GM12892 (cell line): Measurements from ENCODE around the gene ANXA4.
"Not testable (repeated sequence)": the region's sequence is repeated elsewhere in the genome, so short reads cannot be mapped to it uniquely, and the experiment has no call there.

ENCODE experiments used
- DNase-seq: peaks from one replicate; pipeline ENCODE4 v3.0.0; 2011; ENCODE audit not compliant: insufficient read length
- FAIRE-seq: peaks from 2 replicates; lab custom pipeline; 2011; peaks lifted over from hg19 to GRCh38; lab: Jason Lieb, UNC
- POLR2A ChIP-seq: IDR thresholded peaks from 2 replicates; pipeline ENCODE4 v1.6.1; 2011; ENCODE audit warnings: low read depth, low read length, control low read depth
- POLR2AphosphoS5 ChIP-seq: IDR thresholded peaks from 2 replicates; pipeline ENCODE4 v1.6.1; 2011; ENCODE audit warnings: low read depth, low read length, control low read depth
- TAF1 ChIP-seq: IDR thresholded peaks from 2 replicates; pipeline ENCODE4 v1.6.1; 2011; ENCODE audit warnings: low read depth, mild to moderate bottlenecking, control low read depth, low read length, borderline replicate concordance

ANXA4 gene

DNA sequence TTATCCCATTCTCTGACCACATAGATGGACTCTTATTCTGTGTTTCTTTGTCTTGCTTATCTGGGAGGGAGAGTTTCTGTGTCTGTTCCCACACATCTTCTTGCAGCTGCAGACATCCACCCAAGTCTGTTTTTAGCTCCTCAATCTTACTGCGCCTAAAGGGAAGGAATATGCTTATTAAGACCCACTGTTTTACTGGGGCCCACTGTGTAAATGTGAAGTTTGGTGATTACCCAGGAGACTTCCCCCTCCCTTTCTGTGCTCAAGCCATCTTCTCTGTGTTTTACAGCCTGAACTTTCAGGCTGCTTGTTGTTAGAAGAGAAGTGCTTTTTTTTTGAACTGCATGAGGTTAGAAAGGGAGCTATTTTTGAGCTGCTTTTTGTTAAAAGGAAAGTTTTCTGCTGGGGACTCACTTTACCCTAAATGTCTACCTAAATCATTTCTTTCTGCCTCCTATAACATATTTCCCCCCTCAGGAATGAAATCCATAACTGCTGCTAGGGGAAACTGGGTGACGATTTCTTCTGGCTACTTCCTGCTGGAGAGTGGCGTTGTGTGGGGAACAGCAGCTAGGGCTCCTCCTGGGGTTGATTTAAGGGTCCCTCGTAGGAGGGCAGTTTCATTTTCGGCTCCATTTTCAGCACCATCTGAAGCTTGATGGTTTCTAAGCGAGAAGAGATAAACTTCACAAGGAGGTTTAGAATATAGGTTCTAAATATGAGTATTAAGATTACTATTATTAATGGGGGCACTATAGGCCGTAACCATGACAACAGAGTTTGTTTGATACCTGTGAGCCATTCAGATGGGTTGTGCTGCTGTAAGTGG lies 48.1 kb downstream of the ANXA4 start:
- FAIRE-seq: peak; percentile 82
- TF ChIP-seq POLR2A (0 out of 2 replicates have a peak, but pooled peaks have one; percentile 10), POLR2AphosphoS5 (0 out of 2 replicates have a peak, but pooled peaks have one; percentile 12), TAF1 (no peak)
- DNase-seq: no peak

DNA sequence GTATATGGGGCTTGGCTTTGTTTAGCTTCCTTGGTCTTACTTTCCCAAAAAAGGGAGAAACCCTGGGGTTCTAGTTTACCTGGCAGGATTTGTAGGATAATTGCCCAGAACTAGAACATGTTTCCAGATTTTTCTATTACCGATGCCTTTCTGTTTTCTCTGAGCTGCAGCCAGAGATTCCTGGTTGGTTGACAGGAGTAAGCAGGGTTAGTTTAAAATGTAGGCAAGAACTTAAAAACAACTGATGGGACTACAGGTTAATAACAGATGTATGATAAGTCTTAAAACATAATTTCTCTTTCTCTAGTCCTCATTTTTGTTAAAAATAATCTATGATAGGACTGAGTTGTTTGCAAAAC lies 48.6 kb downstream of the ANXA4 start:
- peak; percentile 9 for FAIRE-seq

DNA sequence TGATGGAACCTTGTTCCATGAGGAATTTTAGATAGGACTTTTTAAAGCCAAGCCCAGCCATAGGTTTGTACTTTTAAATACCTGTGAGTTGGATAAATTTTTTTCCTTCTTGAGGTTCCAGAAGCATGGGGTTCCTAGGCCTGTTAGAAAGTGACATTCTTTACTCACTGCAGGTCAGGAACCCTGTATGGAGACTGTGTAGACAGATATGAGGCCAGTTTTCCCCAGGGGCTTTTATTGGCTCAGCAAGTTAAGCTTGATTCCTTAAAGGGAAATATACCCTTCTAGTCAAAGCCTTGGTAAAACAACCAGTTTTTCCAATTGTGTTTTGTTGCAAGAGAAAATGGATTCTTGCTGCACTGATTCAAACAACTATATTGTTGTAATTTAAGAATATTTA lies 49.1 kb downstream of the ANXA4 start:
- no peak for DNase-seq
- no peak for FAIRE-seq

More for the DNA sequence above, 48.6 kb downstream of the ANXA4 start:
- DNase-seq: no peak
- TF ChIP-seq POLR2A: no peak
- TF ChIP-seq POLR2AphosphoS5: no peak
- no peak for TF ChIP-seq TAF1

DNA sequence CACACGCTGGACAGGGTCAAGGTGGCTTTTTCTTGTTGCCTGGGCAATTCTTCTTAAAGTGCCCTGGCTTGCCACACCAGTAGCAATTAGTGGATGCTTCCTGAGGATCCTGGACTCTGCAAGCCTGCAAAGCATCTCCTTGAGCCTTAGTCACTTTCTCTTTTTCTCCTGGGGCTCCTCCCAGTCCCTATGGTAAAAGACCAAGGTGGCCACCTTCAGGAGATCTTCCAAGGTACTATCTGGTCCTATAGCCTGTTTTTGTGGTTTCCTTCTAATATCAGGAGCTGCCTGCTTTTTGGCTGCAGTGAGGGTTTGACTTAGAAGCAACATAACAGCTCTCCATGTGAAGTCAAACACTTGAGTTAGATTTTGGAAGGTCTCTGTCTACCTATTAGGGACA lies 54.2 kb downstream of the ANXA4 start:
- FAIRE-seq: no peak
- TF ChIP-seq POLR2A (no peak), POLR2AphosphoS5 (no peak), TAF1 (no peak)
- no peak for DNase-seq

More for the DNA sequence above, 49.1 kb downstream of the ANXA4 start:
- TF ChIP-seq POLR2AphosphoS5: no peak
- no peak for TF ChIP-seq POLR2A
- no peak for TF ChIP-seq TAF1

DNA sequence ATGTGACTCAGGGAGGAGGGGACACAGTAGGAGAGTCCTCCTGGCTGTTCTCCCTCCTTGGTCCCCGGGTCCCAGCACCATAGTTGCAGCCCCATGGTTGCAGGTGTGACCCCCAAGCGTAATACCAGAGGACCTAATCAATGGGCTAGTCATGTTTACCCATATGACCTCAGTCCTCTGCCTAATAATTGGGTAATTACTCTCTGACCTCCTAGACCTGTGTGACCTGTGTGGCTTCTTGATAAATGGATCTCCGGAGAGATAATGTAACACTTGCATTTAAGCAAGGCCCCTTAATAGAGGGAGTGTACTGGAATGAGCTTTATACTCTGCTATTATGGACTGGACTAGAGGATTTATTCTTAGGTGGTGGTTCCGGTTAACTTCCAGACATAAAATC lies 55.3 kb downstream of the ANXA4 start:
- no peak for FAIRE-seq
- DNase-seq: no peak
- TF ChIP-seq TAF1 (no peak), POLR2A (no peak), POLR2AphosphoS5 (no peak)

DNA sequence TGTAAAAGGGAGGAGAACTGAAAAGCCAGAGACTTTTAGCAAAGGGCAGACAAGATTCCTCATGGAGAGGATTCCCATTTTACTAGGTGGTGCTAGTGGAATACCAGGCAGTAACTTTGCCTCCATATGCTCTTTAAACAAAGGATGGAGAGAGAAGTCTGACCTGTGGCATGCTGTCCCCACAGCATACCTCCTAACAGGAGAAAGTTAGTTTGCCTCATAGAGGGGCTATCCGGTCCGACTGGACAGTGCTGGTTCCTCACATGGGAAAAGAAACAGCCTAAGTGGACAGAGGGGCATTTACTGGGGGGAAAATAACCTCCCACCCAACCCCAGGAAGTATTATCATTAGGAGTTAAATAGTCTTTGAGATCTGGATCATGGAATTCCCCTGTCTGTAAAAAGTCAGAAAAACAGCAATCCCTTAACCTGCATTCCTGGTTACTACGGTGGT lies 55.9 kb downstream of the ANXA4 start:
- no peak for DNase-seq
- FAIRE-seq: no peak
- no peak for TF ChIP-seq TAF1
- TF ChIP-seq POLR2A: no peak
- no peak for TF ChIP-seq POLR2AphosphoS5

DNA sequence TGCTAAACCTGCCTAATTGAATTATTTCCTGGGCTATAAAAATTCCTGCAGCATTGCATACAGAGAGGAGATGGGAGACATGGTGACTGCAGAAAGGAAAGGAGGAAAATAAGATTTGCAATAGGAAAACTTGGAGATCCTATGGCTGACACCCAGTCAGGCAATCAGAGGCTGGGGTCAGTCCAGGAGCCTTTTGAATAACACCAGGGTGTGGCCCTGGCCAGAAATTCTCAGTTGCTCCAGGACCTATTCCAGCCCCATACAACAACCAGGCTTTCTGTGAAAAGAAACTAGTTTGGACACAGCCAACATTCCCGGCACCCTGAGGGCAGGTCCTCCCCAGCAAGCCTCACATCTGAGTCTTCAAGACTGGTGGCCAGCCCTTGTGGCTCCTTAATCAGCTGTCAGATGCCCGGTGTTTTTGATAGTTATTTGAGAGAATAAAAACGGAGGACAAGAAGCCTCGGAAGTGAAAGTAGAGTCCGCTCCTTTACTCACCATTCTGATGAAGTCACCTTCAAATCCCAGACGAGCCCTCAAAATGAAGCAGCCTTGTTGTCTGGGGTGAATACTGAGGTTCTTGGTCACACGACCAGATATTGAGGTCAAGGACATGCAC lies 56.5 kb downstream of the ANXA4 start:
- TF ChIP-seq POLR2A (no peak), POLR2AphosphoS5 (no peak)
- FAIRE-seq (no peak), DNase-seq (no peak)

DNA sequence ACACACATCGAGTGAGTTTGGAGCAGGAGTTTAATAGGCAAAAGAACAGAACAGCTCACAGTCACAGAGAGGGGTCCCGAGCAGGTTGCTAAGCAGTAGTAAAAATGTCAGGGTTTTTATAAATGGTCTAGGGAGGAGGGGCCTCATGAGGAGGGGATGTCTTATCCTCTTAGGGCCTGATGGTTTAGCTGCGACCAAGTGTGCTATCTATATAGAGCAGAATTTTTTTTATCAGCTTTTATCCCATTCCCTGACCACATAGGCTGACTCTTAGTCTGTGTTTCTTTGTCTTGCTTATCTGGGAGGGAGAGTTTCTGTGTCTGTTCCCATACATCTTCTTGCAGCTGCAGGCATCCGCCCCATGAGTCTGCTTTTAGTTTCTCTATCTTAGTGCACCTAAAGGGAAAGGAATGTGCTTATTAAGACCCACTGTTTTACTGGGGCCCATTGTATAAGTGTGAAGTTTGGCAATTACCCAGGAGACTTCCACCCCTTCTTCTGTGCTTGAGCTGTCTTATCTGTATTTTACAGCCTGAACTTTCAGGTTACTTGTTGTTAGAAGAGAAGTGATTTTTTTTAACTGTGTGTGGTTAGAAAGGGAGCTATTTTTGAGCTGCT lies 57.1 kb downstream of the ANXA4 start:
- TF ChIP-seq TAF1 (no peak), POLR2A (no peak), POLR2AphosphoS5 (no peak)
- DNase-seq (no peak), FAIRE-seq (peak; percentile 69)

DNA sequence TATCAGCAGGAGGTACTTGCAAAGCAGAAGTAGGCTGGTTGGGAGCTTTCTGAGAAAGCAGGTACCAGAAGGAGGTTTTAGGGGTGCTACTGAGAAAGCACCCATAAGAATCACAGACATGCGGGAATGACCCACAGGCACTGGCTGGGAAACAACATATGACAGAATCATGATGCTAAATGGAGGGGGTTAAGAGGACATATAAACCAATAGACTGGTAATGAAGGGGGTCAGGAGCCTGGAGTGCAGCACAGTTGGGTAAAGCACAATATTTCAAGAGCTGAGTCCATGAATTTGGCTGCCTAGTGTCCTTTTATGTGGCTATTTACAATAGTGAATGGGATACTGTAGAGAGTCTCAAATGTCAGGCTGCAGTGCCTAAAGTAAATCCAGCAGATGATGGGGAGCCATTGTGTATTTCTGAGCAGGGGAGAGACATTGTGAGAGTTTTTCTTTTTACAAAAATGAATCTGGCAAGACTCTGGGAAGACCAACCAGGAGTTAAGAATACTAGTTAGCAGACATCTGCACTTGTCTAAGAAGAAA lies 59.9 kb downstream of the ANXA4 start:
- TF ChIP-seq TAF1: no peak
- no peak for TF ChIP-seq POLR2AphosphoS5
- no peak for TF ChIP-seq POLR2A
- FAIRE-seq (no peak), DNase-seq (no peak)

DNA sequence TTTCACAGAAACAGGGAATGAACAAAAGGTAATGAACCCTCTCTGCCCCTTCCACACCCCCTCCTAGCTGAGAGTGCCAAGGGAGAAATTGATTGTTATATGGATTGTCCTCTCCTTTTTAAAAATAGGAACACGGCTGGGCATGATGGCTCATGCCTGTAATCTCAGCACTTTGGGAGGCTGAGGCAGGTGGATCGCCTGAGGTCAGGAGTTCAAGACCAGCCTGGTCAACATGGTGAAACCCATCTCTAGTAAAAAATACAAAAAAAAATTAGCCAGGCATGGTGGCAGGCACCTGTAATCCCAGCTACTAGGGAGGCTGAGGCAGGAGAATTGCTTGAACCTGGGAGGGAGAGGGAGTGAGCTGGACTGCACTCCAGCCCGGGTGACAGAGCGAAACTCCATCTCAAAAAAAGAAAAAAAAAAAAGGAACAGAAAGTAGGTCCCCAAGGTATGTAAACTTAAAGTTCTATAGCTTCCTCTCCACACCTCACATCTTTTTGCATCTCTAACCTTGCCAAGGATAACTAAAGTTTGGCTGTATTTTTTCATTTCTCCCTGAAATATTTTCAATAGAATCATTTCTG lies 60.9 kb downstream of the ANXA4 start:
- DNase-seq, FAIRE-seq: not testable (repeated sequence)

DNA sequence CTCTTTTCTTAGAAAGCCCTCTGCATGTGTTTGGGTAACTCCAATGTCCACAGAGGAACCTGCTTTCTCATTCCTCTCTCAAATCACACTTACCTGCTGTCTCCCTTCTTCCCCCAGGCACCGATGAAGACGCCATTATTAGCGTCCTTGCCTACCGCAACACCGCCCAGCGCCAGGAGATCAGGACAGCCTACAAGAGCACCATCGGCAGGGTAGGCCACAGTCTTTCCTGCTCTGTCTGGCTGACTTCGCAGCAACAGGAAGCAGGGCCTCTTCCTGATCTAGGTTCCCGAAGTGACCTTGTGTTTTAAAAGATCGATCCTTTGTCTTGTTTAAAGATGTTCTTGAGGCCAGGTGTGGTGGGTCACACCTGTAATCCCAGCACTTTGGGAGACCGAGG lies 62.5 kb downstream of the ANXA4 start:
- DNase-seq (no peak), FAIRE-seq (no peak)
- TF ChIP-seq TAF1: no peak
- TF ChIP-seq POLR2AphosphoS5: no peak

DNA sequence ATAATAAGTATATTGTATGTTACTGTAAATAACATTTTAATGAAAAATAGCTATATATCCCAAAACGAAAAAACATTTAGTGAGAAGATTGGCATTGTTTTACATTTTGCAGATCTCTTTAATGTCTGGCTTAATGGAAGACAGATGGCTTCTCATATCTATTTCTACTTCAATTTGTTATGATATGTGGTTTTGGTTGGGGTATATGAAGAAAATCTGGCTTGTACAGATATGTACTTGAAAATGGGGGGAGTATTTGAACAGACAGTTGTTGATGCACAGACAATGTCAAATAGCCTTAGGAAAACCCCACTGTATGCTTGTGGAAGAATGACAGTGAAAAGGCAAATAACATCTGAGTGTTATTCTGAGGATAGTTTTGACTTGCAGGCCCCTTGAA lies 64.0 kb downstream of the ANXA4 start:
- FAIRE-seq (no peak), DNase-seq (no peak)
- TF ChIP-seq POLR2A: no peak
- TF ChIP-seq POLR2AphosphoS5: no peak
- no peak for TF ChIP-seq TAF1
